Uterus (tissue), 2 donors: ENCODE data around the gene CCDC157.

Experiments
- CTCF ChIP-seq, 4 experiments: fragments of 200-600 bp in 2 of 4; fragments of 450-650 bp in 2 of 4; sonication (generic) in 2 of 4; IDR thresholded peaks; one replicate each; pipeline ENCODE4 v1.5.1; 2016 to 2019; ENCODE audit warnings: antibody characterized with exemption in 4 of 4, mild to moderate bottlenecking in 2 of 4, moderate library complexity in 1 of 4
- POLR2A ChIP-seq, 2 donors: fragments of 450-650 bp; IDR thresholded peaks; one replicate each; pipeline ENCODE4 v1.6.1; 2016; ENCODE audit warnings: antibody characterized with exemption in 2 of 2, mild to moderate bottlenecking in 1 of 2, moderate library complexity in 1 of 2

DNA sequence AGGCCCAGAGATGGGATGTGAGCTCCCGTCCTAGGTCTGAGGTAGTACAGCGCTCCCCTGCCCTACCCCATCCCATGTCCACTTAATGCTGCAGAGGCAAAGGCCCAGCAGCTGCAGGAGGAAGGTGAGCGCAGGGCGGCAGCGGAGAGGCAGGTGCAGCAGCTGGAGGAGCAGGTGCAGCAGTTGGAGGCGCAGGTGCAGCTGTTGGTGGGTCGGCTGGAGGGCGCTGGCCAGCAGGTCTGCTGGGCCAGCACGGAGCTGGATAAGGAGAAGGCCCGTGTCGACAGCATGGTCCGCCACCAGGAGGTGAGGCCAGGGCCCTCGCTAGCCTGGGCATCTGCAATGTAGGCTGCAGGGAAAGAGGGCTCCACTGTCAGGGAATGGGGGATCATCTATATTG lies 15.2 kb downstream of the CCDC157 start:
- TF ChIP-seq CTCF (IDR thresholded peaks at IDR 0.05) (no peak), POLR2A (IDR thresholded peaks at IDR 0.05) (no peak)
